Loucy (cell line): Measurements from ENCODE around the gene DRD2.

Experiments
- CTCF ChIP-seq: fragments of 200-600 bp; sonication (generic); conservative IDR thresholded peaks from 2 replicates; pipeline ENCODE4 v1.5.1; 2014; ENCODE audit warnings: mild to moderate bottlenecking, antibody characterized with exemption, low read length
- EZH2phosphoT487 ChIP-seq: fragments of 200-600 bp; IDR thresholded peaks from 2 replicates; pipeline ENCODE4 v1.6.1; 2018; ENCODE audit warnings: antibody characterized with exemption, mild to moderate bottlenecking, moderate library complexity, borderline replicate concordance

GRCh38 chr11:113496026-113496651 lies 20.9 kb upstream of the DRD2 start:
- TF ChIP-seq CTCF (no peak), EZH2phosphoT487 (no peak)
